ENCODE results near the gene ZNF710. TPM values are rescaled to one million over a fixed set of nuclear protein-coding genes. Genes with fewer than 3 reads are reported as not detected.

Gene ZNF710
- total and polyA plus RNA-seq, 8 donors, result 7.9 to 35.3 (median 16.1) TPM

DNA sequence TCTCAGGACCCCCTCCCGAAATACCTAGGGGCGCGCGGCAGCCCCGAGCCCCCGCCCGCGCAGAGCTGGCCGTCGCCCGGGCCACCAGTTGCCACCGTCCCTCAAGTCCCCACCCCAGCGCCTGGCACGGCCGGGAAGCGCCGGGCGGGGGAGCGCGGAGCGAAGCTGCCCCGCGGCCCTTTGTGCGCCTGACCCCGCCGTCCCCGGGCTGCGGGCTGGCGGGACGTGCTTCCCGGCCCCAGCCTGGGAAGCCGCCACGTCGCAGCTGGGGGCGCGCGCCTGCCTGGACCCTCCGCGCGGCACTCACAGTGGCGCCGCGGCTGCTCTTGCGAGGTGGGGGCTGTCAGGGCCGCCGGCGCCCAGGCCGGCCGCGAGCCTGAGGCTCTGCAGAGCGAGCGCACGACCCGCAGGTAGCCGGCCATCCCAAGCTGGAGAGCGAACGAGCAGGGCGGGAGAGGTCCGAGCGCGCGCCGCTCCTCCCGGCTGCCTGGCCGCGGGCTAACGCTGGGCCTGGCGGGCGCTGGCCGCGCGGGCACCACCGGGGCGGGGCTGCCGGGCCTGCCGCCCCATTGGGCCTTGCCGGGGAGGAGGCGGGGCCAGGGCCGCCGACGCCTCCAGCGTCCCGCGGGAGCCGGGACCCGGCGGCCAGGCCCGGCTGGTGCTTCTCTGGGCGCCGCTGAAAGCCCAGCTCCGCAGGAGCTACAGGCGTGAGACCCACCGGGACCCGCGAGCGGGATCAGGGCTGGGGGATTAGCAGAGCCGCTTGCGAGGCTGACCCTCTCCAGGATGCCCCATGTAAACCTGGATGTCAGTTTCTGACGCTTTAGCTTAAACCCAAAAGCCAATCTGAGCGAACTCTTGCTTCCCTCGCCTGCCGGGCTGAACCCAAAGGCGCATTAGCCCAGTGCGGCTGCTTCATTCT lies 101.1 kb downstream of the ZNF710 start, which contains the start of gene IDH2:
Gene IDH2 (minus strand): TSS at position 500 of the 922 bp plus-strand sequence. CDS start 78 bp downstream, at position 422.
- intact Hi-C loops (cut with DNase I; ENCODE audit: low total_unique reads), result no loop called here
- Histone ChIP-seq H3K4me3 (peak within 1 kb of the TSS; percentile 80 to 94 (median 86)), H3K36me3 (no peaks in the 10 kb centered on the region), H3K27ac (peak within 1 kb of the TSS; percentile 96 to 99 (median 98)), H3K27me3 (no peaks in the 10 kb centered on the region), H3K9me3 (no peaks in the 10 kb centered on the region), H3K4me1 (peaks cover 51 to 83% (median 60%) of the 10 kb centered on the region in 4 donors)
- peak; percentile 88 to 96 for DNase-seq
- no peak for TF ChIP-seq EP300 (IDR thresholded peaks at IDR 0.05)
- no peak for TF ChIP-seq POLR2A (IDR thresholded peaks at IDR 0.05)
- TF ChIP-seq POLR2AphosphoS5 (IDR thresholded peaks at IDR 0.05), result peak; percentile 58 to 93 (median 86)
- 0 to 1% (median 0%) methylated on average over 27 to 104 of the region's 104 CpGs for WGBS, 5 donors

DNA sequence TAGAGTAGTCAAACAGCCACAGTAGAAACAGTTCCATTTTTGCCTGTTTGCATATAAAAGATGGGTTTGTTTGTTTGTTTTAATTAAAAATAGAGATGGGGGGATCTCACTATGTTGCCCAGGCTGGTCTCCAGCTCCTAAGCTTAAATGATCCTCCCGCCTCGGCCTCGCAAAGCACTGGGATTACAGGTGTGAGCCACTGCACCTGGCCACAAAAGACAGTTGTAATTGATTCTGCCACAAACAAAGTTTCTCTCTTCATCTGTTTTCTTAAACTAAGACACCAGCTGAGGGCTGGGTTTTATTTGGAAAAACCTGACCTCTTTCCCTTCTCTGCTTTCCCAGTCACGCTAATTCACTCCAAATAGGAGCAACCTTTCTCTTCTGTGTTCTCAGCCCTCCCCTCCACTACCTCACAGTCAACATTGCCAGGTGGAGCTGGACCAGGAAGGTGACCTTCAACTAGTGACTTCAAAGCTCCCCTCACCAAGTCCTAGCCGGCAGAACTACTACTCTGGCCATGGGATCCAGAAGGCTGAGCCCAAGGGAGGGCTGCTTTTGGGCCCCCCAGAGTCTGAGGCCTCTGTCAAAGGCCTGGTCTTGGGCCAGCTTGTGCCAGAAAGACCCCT lies 102.7 kb downstream of the ZNF710 start:
- Histone ChIP-seq H3K4me1 (peaks cover 35 to 67% (median 46%) of the 10 kb centered on the region in 4 donors), H3K9me3 (no peaks in the 10 kb centered on the region), H3K27me3 (no peaks in the 10 kb centered on the region), H3K36me3 (no peaks in the 10 kb centered on the region), H3K27ac (peak overlapping the region; percentile 96 to 99 (median 98)), H3K4me3 (no peak overlapping the region)
- WGBS, 5 donors, result 51 to 76% (median 58%) methylated on average over 5 of the region's 5 CpGs
- intact Hi-C loops (cut with DNase I; ENCODE audit: low total_unique reads), result no loop called here
- TF ChIP-seq EP300 (IDR thresholded peaks at IDR 0.05) (no peak), POLR2AphosphoS5 (IDR thresholded peaks at IDR 0.05) (peak in 2 of 3 donors; percentile 54 to 59), POLR2A (IDR thresholded peaks at IDR 0.05) (no peak)
- TF ChIP-seq, protein P1, sequence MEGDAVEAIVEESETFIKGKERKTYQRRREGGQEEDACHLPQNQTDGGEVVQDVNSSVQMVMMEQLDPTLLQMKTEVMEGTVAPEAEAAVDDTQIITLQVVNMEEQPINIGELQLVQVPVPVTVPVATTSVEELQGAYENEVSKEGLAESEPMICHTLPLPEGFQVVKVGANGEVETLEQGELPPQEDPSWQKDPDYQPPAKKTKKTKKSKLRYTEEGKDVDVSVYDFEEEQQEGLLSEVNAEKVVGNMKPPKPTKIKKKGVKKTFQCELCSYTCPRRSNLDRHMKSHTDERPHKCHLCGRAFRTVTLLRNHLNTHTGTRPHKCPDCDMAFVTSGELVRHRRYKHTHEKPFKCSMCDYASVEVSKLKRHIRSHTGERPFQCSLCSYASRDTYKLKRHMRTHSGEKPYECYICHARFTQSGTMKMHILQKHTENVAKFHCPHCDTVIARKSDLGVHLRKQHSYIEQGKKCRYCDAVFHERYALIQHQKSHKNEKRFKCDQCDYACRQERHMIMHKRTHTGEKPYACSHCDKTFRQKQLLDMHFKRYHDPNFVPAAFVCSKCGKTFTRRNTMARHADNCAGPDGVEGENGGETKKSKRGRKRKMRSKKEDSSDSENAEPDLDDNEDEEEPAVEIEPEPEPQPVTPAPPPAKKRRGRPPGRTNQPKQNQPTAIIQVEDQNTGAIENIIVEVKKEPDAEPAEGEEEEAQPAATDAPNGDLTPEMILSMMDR (IDR thresholded peaks at IDR 0.05), result no peak
- DNase-seq, result peak; percentile 82 to 86

DNA sequence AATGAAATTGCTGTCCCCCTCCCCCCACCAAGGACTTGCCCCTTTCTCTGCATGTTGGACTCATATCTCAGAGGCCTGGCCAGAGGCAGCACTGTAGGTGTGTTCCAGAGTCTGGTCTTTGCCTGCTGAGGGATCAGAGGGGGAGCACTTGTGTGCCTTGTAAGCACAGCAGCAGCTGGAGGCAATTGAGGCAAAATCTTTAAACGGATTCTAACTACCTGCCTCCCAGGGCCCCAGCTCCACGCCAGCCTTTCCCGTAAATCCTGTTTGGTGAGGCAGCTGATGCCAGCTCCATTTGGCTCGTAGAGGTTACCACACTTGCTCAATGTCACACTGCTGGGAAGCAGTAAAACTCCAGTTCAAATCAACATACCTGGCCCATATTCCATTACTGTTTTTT lies 103.4 kb downstream of the ZNF710 start:
- Histone ChIP-seq H3K4me1 (peaks cover 30 to 60% (median 38%) of the 10 kb centered on the region in 4 donors), H3K27ac (peak overlapping the region; percentile 96 to 99 (median 98)), H3K9me3 (no peaks in the 10 kb centered on the region), H3K27me3 (no peaks in the 10 kb centered on the region), H3K36me3 (no peaks in the 10 kb centered on the region), H3K4me3 (no peak overlapping the region)
- 24 to 60% (median 36%) methylated on average over 3 to 4 of the region's 4 CpGs for WGBS, 5 donors
- intact Hi-C loops (cut with DNase I; ENCODE audit: low total_unique reads), result no loop called here
- peak; percentile 53 to 86 for DNase-seq
- peak; percentile 8 to 64 (median 22) for TF ChIP-seq POLR2AphosphoS5 (IDR thresholded peaks at IDR 0.05)
- no peak for TF ChIP-seq POLR2A (IDR thresholded peaks at IDR 0.05)
- TF ChIP-seq, protein P1 (IDR thresholded peaks at IDR 0.05), result peak in 1 of 7 experiments; percentile 7

DNA sequence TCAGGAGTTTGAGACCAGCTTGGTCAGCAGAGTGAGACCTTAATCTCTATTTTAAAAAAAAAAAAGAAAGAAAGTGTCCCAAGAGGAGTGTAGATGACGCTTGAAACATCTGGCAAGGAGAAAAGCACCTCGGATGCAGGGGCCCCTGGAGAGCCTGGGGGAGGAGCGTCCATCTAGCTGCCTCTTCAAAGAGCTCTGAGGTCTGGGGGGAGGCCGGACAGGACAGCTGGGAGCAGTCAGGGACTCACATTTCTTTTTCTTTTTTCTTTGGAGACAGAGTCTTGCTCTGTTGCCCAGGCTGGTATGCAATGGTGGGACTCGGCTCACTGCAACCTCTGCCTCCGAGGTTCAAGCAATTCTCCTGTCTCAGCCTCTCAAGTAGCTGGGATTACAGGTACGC lies 104.4 kb downstream of the ZNF710 start:
- no peak for DNase-seq
- H3K4me3 ChIP-seq, result no peak overlapping the region
- H3K36me3 ChIP-seq, result no peaks in the 10 kb centered on the region
- TF ChIP-seq EP300 (IDR thresholded peaks at IDR 0.05) (no peak), POLR2A (IDR thresholded peaks at IDR 0.05) (no peak), POLR2AphosphoS5 (IDR thresholded peaks at IDR 0.05) (no peak)
- TF ChIP-seq, protein P1 (IDR thresholded peaks at IDR 0.05), result no peak
- peak overlapping the region in 4 of 5 donors; percentile 3 to 98 (median 96) for H3K27ac ChIP-seq
- peaks cover 20 to 50% (median 29%) of the 10 kb centered on the region in 4 donors for H3K4me1 ChIP-seq
- no peaks in the 10 kb centered on the region for H3K27me3 ChIP-seq
- intact Hi-C loops (cut with DNase I; ENCODE audit: low total_unique reads), result no loop called here
- 83 to 95% (median 90%) methylated on average over 7 of the region's 7 CpGs for WGBS, 5 donors
- no peaks in the 10 kb centered on the region for H3K9me3 ChIP-seq
